Ramos (cell line): ENCODE data around the gene TGFA.

Experiments used
- in situ Hi-C: fragments of 300-500 bp; cut with MboI; formaldehyde crosslinking; loops from one replicate; pipeline ENCODE4 v1.14.3; 2022; ENCODE audit warnings: low sequenced_read_pairs; ENCODE audit not compliant: unreplicated experiment

The TGFA gene

GRCh38 chr2:70527447-70528080 is 26.1 kb downstream of the TGFA start:
- in situ Hi-C loops, result no loop called here

- in situ Hi-C loops, result no loop called here
Observed at GRCh38 chr2:70526126-70526525, 27.5 kb downstream of the TGFA start.

- in situ Hi-C loops, result no loop called here
Observed at GRCh38 chr2:70525032-70525431, 28.6 kb downstream of the TGFA start.

GRCh38 chr2:70523996-70524965 is 29.3 kb downstream of the TGFA start:
- in situ Hi-C loops, result no loop called here

GRCh38 chr2:70523672-70523995 is 30.0 kb downstream of the TGFA start:
- in situ Hi-C loops, result no loop called here

- in situ Hi-C loops, result no loop called here
Observed at GRCh38 chr2:70522627-70523026, 31.0 kb downstream of the TGFA start.

GRCh38 chr2:70520825-70521224 is 32.8 kb downstream of the TGFA start:
- in situ Hi-C loops, result no loop called here

GRCh38 chr2:70519453-70519852 is 34.2 kb downstream of the TGFA start:
- in situ Hi-C loops, result no loop called here

- in situ Hi-C loops, result no loop called here
Observed at GRCh38 chr2:70518557-70518956, 35.1 kb downstream of the TGFA start.

GRCh38 chr2:70517804-70518203 is 35.8 kb downstream of the TGFA start:
- in situ Hi-C loops, result no loop called here

- in situ Hi-C loops, result no loop called here
Observed at GRCh38 chr2:70516596-70516995, 37.0 kb downstream of the TGFA start.

- in situ Hi-C loops, result no loop called here
Observed at GRCh38 chr2:70515938-70516337, 37.7 kb downstream of the TGFA start.

GRCh38 chr2:70514612-70515055 is 39.0 kb downstream of the TGFA start:
- in situ Hi-C loops, result no loop called here

GRCh38 chr2:70513738-70514137 is 39.9 kb downstream of the TGFA start:
- in situ Hi-C loops, result no loop called here

- in situ Hi-C loops, result no loop called here
Observed at GRCh38 chr2:70511971-70512729, 41.5 kb downstream of the TGFA start.

- in situ Hi-C loops, result no loop called here
Observed at GRCh38 chr2:70510313-70510712, 43.3 kb downstream of the TGFA start.

- in situ Hi-C loops, result no loop called here
Observed at GRCh38 chr2:70509565-70509964, 44.1 kb downstream of the TGFA start.

- in situ Hi-C loops, result no loop called here
Observed at GRCh38 chr2:70508711-70509462, 44.7 kb downstream of the TGFA start.

- in situ Hi-C loops, result no loop called here
Observed at GRCh38 chr2:70505613-70506391, 47.8 kb downstream of the TGFA start.
